GM12878 (cell line): Measurements from ENCODE around the gene ANXA11. TPM values are rescaled to one million over a fixed set of nuclear protein-coding genes. Genes with fewer than 3 reads are reported as not detected.

Source experiments
- ATAC-seq: fragments of 200-7000 bp; cut with Tn5 transposase; 3 replicates; pipeline ENCODE4 v1.9.1; 2020; ENCODE audit warnings: mild to moderate bottlenecking, moderate library complexity
- BruUV-seq: library from RNA; stranded (reverse); fragments of 400-500 nt; replicated peaks from 2 replicates; lab custom pipeline; 2021; lab: Mats Ljungman, UMichigan
- CTCF ChIA-PET: fragments of 300-600 bp; sonication (Branson Sonifier 250); formaldehyde crosslinking; extraction: SDS; loops from one replicate; lab custom pipeline; 2021; ENCODE audit warnings: inconsistent platforms; lab: Yijun Ruan, JAX
- POLR2A ChIA-PET: fragments of 350-600 bp; formaldehyde crosslinking; extraction: SDS; loops from one replicate; lab custom pipeline; 2021; ENCODE audit warnings: inconsistent platforms; lab: Charles Lee
- RAD21 ChIA-PET: fragments of 300-600 bp; sonication (Branson Sonifier 250); formaldehyde crosslinking; loops from one replicate; lab custom pipeline; 2023; ENCODE audit warnings: antibody characterized with exemption; ENCODE audit not compliant: unreplicated experiment; lab: Charles Lee
- SMC1A ChIA-PET: fragments of 300-600 bp; sonication (Branson Sonifier 250); formaldehyde crosslinking; loops from one replicate; lab custom pipeline; 2023; ENCODE audit not compliant: unreplicated experiment, uncharacterized antibody; lab: Charles Lee
- DNase-seq: peaks from one replicate; pipeline ENCODE4 v3.0.0-alpha.2; 2011; ENCODE audit warnings: low read depth, low spot score
- FAIRE-seq: peaks from 3 replicates; lab custom pipeline; 2011; peaks lifted over from hg19 to GRCh38; lab: Jason Lieb, UNC
- H2AFZ ChIP-seq: 2 replicates; pipeline ENCODE4 v1.6.0; 2011; ENCODE audit warnings: low read depth, low read length, control low read depth; ENCODE audit not compliant: control insufficient read depth
- H3K27ac ChIP-seq: 2 replicates; pipeline ENCODE4 v1.5.1; 2011; ENCODE audit warnings: control low read depth; ENCODE audit not compliant: control insufficient read depth, insufficient read depth
- H3K27me3 ChIP-seq, 2 experiments: replicated peaks in 1 of 2; 2 replicates each; pipeline versions ENCODE4 v1.6.0 to v1.6.1; 2011; ENCODE audit warnings: low read length in 1 of 2; ENCODE audit not compliant: control insufficient read depth in 2 of 2, insufficient read depth in 2 of 2
- H3K36me3 ChIP-seq, 2 experiments: 2 replicates each; pipeline ENCODE4 v1.5.1; 2011; ENCODE audit warnings: low read length in 1 of 2; ENCODE audit not compliant: control insufficient read depth in 2 of 2, insufficient read depth in 2 of 2
- H3K4me1 ChIP-seq: 2 replicates; pipeline ENCODE4 v1.6.1; 2011; ENCODE audit warnings: mild to moderate bottlenecking, low read length, moderate library complexity, mixed read lengths; ENCODE audit not compliant: control insufficient read depth, insufficient read depth
- H3K4me2 ChIP-seq: 2 replicates; pipeline ENCODE4 v1.6.0; 2011; ENCODE audit warnings: control low read depth; ENCODE audit not compliant: control insufficient read depth, insufficient read depth
- H3K4me3 ChIP-seq: fragments of 200-600 bp; sonication (generic); 2 replicates; pipeline ENCODE4 v1.5.1; 2016
- H3K79me2 ChIP-seq: 2 replicates; pipeline ENCODE4 v1.6.0; 2011; ENCODE audit warnings: low read length; ENCODE audit not compliant: control insufficient read depth, insufficient read depth
- H3K9ac ChIP-seq: 2 replicates; pipeline ENCODE4 v1.8.0; 2011; ENCODE audit warnings: low read length, control low read depth, mixed read lengths; ENCODE audit not compliant: control insufficient read depth, insufficient read depth
- H3K9me3 ChIP-seq: replicated peaks from 3 replicates; pipeline ENCODE4 v1.5.1; 2011; ENCODE audit warnings: mild to moderate bottlenecking, low read length; ENCODE audit not compliant: control insufficient read depth, insufficient read depth
- H4K20me1 ChIP-seq: 2 replicates; pipeline ENCODE4 v1.6.0; 2011; ENCODE audit not compliant: control insufficient read depth, insufficient read depth
- CEBPB ChIP-seq, 2 experiments: fragments of 150-350 bp in 1 of 2; IDR thresholded peaks; 2 replicates each; pipeline ENCODE4 v1.6.1; 2012 to 2014; ENCODE audit warnings: low read depth in 2 of 2, low read length in 2 of 2, borderline replicate concordance in 1 of 2, inconsistent platforms in 1 of 2
- ETV6 ChIP-seq, 2 experiments: fragments of 450-650 bp in 1 of 2; IDR thresholded peaks in 1 of 2; conservative IDR thresholded peaks in 1 of 2; 2 replicates each; pipeline ENCODE4 v1.6.1; 2014; ENCODE audit warnings: antibody characterized with exemption in 1 of 2, borderline replicate concordance in 1 of 2, low read depth in 1 of 2, mild to moderate bottlenecking in 1 of 2, moderate library complexity in 1 of 2
- MAX ChIP-seq: IDR thresholded peaks from 2 replicates; pipeline ENCODE4 v1.6.1; 2012; ENCODE audit warnings: low read depth, low read length, improper control_type of control experiment
- MYC ChIP-seq: IDR thresholded peaks from 2 replicates; pipeline ENCODE4 v1.6.1; 2011; ENCODE audit warnings: mild to moderate bottlenecking, low read length, moderate library complexity, inconsistent platforms; ENCODE audit not compliant: insufficient read depth, insufficient replicate concordance, insufficient read length, severe bottlenecking
- NBN ChIP-seq: fragments of 450-650 bp; IDR thresholded peaks from 2 replicates; pipeline ENCODE4 v1.6.1; 2016
- NKRF ChIP-seq: fragments of 450-650 bp; conservative IDR thresholded peaks from 2 replicates; pipeline ENCODE4 v1.6.1; 2017; ENCODE audit warnings: mild to moderate bottlenecking, moderate library complexity
- SIX5 ChIP-seq: IDR thresholded peaks from 2 replicates; pipeline ENCODE4 v1.6.1; 2011; ENCODE audit warnings: mild to moderate bottlenecking, low read depth, low read length, moderate library complexity; ENCODE audit not compliant: severe bottlenecking
- SKIL ChIP-seq: fragments of 450-650 bp; IDR thresholded peaks from 2 replicates; pipeline ENCODE4 v1.6.1; 2017; ENCODE audit warnings: mild to moderate bottlenecking, low read depth, inconsistent platforms; ENCODE audit not compliant: poor library complexity, severe bottlenecking
- SMARCA5 ChIP-seq: fragments of 450-650 bp; IDR thresholded peaks from 2 replicates; pipeline ENCODE4 v1.6.1; 2017; ENCODE audit warnings: mild to moderate bottlenecking
- SMC3 ChIP-seq: IDR thresholded peaks from 2 replicates; pipeline ENCODE4 v1.6.1; 2011; ENCODE audit warnings: low read length, improper control_type of control experiment, borderline replicate concordance
- STAT3 ChIP-seq: IDR thresholded peaks from 2 replicates; pipeline ENCODE4 v1.6.1; 2011; ENCODE audit warnings: low read depth, low read length, improper control_type of control experiment
- ZSCAN29 ChIP-seq: fragments of 450-650 bp; IDR thresholded peaks from 2 replicates; pipeline ENCODE4 v1.6.1; 2017; ENCODE audit warnings: mild to moderate bottlenecking, moderate library complexity
- WGBS: methylation state at CpG from one replicate; pipeline ENCODE4 v1.1.6; 2016; ENCODE audit warnings: low lambda C conversion rate; ENCODE audit not compliant: insufficient replicate concordance, insufficient coverage; ENCODE audit errors: missing lambda C conversion rate; 5-methylcytosine and 5-hydroxymethylcytosine counted together
- in situ Hi-C: fragments of 300-500 bp; cut with MboI; formaldehyde crosslinking; loops from 9 replicates; pipeline ENCODE4 v1.14.3; 2018; ENCODE audit warnings: mixed read lengths
- intact Hi-C: fragments of 100-400 bp; cut with micrococcal nuclease; formaldehyde crosslinking; loops from one replicate; pipeline ENCODE4 v1.14.2; 2022; ENCODE audit not compliant: unreplicated experiment
- polyA plus RNA-seq, 11 experiments: library from polyadenylated mRNA; depleted of rRNA in 4 of 11; unstranded in 6 of 11; stranded (reverse) in 5 of 11; fragments of >200 nt; fragmentation: Nextera tagmentation in 4 of 11; fragmentation: Illumina TruSeq in 1 of 11; extraction: Ambion mirVana in 4 of 11; extraction: Trizol in 1 of 11; gene quantifications; 1 replicate in 1 of 11; 2 replicates in 10 of 11; pipeline versions ENCODE4 v1.2.1 to v1.2.3, GENCODE V29; 2011 to 2016; ENCODE audit warnings: inconsistent platforms in 2 of 11, missing spikeins in 2 of 11, low read depth in 1 of 11
- total RNA-seq, 4 experiments: library from RNA; depleted of rRNA in 3 of 4; stranded (reverse); fragments of >200 nt in 3 of 4; fragmentation: Illumina TruSeq in 1 of 4; extraction: Trizol in 1 of 4; gene quantifications; 2 replicates each; pipeline versions ENCODE4 v1.2.1 to v1.2.3, GENCODE V29; 2013 to 2021

ANXA11 gene
- total and polyA plus RNA-seq, 10 of the 15 experiments (the other 5 are each of a cell fraction or from before 2014, with no cell fraction given), result 25.0 to 129 (median 72.2) TPM

- CTCF ChIA-PET, result interaction anchor here (0.6 to 1.6 kb wide), 5 partner anchors 25 to 166 kb away, joined by 3 to 7 read pairs (median 3); no protein-coding TSS in a partner anchor
- BruUV-seq, result TSS peak; percentile 36
- H3K79me2 ChIP-seq, result no peaks in the 10 kb centered on the region; the same call in 1 of the 2 replicates
- no peak for ATAC-seq
- intact Hi-C loops, result no loop called here
- no peak for TF ChIP-seq SKIL
- no peak for TF ChIP-seq NKRF
- TF ChIP-seq MAX, result no peak
- TF ChIP-seq MYC, result no peak
- no peak for TF ChIP-seq ZSCAN29
- TF ChIP-seq CEBPB (IDR thresholded peaks at IDR 0.05; ENCODE audit: borderline replicate concordance in 1 of 2, low read depth in 2 of 2, low read length in 2 of 2), result no peak
- TF ChIP-seq SIX5, result no peak
- no peak for TF ChIP-seq STAT3
- no peak for TF ChIP-seq SMC3
- TF ChIP-seq SMARCA5, result no peak
- no peak for TF ChIP-seq NBN
- no peak for TF ChIP-seq ETV6 (conservative IDR thresholded peaks at IDR 0.05 in 1 of 2, IDR thresholded peaks at IDR 0.05 in 1 of 2; ENCODE audit: borderline replicate concordance in 1 of 2, low read depth in 1 of 2)
- TF ChIP-seq, all 136 proteins: peak for 0
- ChIA-PET SMC1A (interaction anchor here (1.0 to 1.7 kb wide), 3 partner anchors 11 to 46 kb away, joined by 3 to 4 read pairs (median 3); no protein-coding TSS in a partner anchor), RAD21 (interaction anchor here (1.0 to 1.8 kb wide), 2 partner anchors 28 to 32 kb away, joined by 4 to 7 read pairs; no protein-coding TSS in a partner anchor), POLR2A (interaction anchor here (1.0 to 1.4 kb wide), 2 partner anchors 27 to 32 kb away, joined by 3 to 4 read pairs; no protein-coding TSS in a partner anchor)
- no peaks in the 10 kb centered on the region for H3K27me3 ChIP-seq
- H3K9me3 ChIP-seq, result no peaks in the 10 kb centered on the region
- DNase-seq (no peak), FAIRE-seq (no peak)
- H4K20me1 ChIP-seq, result peaks cover 3% of the 10 kb centered on the region; the same call in 1 of the 2 replicates
- no peak overlapping the region for H3K4me2 ChIP-seq
- H2AFZ ChIP-seq, result no peak overlapping the region
- no peak overlapping the region for H3K4me3 ChIP-seq
- H3K9ac ChIP-seq, result no peak overlapping the region
- WGBS, result 86% methylated on average over 6 of the region's 6 CpGs
- in situ Hi-C loops, result no loop called here
- H3K36me3 ChIP-seq, result peaks cover under 1 to 24% of the 10 kb centered on the region in 2 experiments
- H3K27ac ChIP-seq, result no peak overlapping the region
- H3K4me1 ChIP-seq, result no peaks in the 10 kb centered on the region
Measured at GRCh38 chr10:80176526-80176925, 28.8 kb downstream of the ANXA11 start.
